Heart left ventricle (tissue), 16 donors: ENCODE data around the gene THAP9. TPM values are rescaled to one million over a fixed set of nuclear protein-coding genes. Genes with fewer than 3 reads are reported as not detected.

ENCODE experiments used
- ATAC-seq, 4 donors: fragments of 200-7000 bp; cut with Tn5 transposase; one replicate each; pipeline ENCODE4 v1.9.1; 2020 to 2022; ENCODE audit warnings: moderate library complexity in 4 of 4, mild to moderate bottlenecking in 3 of 4, moderate number of reproducible peaks in 1 of 4
- DNase-seq, 5 donors: peaks; one replicate each; pipeline ENCODE4 v3.0.0-alpha.2; 2020
- H3K27ac ChIP-seq, 12 donors: fragments of 200-600 bp; sonication (generic) in 4 of 12; one replicate each; pipeline versions ENCODE4 v1.5.0 to v1.8.0; 2016 to 2022; ENCODE audit warnings: mild to moderate bottlenecking in 2 of 12
- H3K27me3 ChIP-seq, 9 donors: fragments of 200-600 bp; sonication (generic) in 2 of 9; one replicate each; pipeline versions ENCODE4 v1.5.1 to v1.8.0; 2016 to 2022; ENCODE audit warnings: mild to moderate bottlenecking in 3 of 9
- H3K36me3 ChIP-seq, 9 donors: fragments of 200-600 bp; sonication (generic) in 2 of 9; one replicate each; pipeline versions ENCODE4 v1.5.0 to v1.8.0; 2018 to 2022; ENCODE audit warnings: mild to moderate bottlenecking in 2 of 9
- H3K4me1 ChIP-seq, 12 donors: fragments of 200-600 bp; sonication (generic) in 4 of 12; one replicate each; pipeline versions ENCODE4 v1.5.0 to v1.8.0; 2016 to 2022; ENCODE audit warnings: mild to moderate bottlenecking in 3 of 12
- H3K4me3 ChIP-seq, 12 donors: fragments of 200-600 bp; sonication (generic) in 4 of 12; one replicate each; pipeline versions ENCODE4 v1.5.0 to v1.8.0; 2017 to 2022; ENCODE audit warnings: mild to moderate bottlenecking in 9 of 12, moderate library complexity in 4 of 12
- H3K9me3 ChIP-seq, 12 donors: fragments of 200-600 bp; sonication (generic) in 4 of 12; one replicate each; pipeline versions ENCODE4 v1.5.0 to v1.8.0; 2016 to 2022; ENCODE audit warnings: mild to moderate bottlenecking in 1 of 12
- CTCF ChIP-seq, 12 donors: fragments of 200-600 bp; sonication (generic) in 4 of 12; IDR thresholded peaks; one replicate each; pipeline versions ENCODE4 v1.5.0 to v1.8.0; 2018 to 2022; ENCODE audit warnings: antibody characterized with exemption in 12 of 12, mild to moderate bottlenecking in 5 of 12
- POLR2A ChIP-seq, 2 donors: fragments of 450-650 bp; IDR thresholded peaks; one replicate each; pipeline ENCODE4 v1.6.1; 2017; ENCODE audit warnings: antibody characterized with exemption in 2 of 2, mild to moderate bottlenecking in 2 of 2, moderate library complexity in 2 of 2
- WGBS, 4 donors: extraction: QIAGEN DNeasy Blood & Tissue Kit in 2 of 4; methylation state at CpG; one replicate each; pipeline versions ENCODE4 v1.1.5 to v1.1.7; 2013 to 2018; 5-methylcytosine and 5-hydroxymethylcytosine counted together
- intact Hi-C, 10 donors: fragments of 100-400 bp; cut with DNase I; formaldehyde crosslinking; loops; one replicate each; pipeline versions ENCODE4 v1.11.1 to v1.14.2; 2022
- polyA plus RNA-seq, 2 donors: library from polyadenylated mRNA; stranded (reverse); fragments of 200-250 nt; gene quantifications; one replicate each; pipeline ENCODE4 v1.2.3, GENCODE V29; 2013
- total RNA-seq, 9 donors: library from RNA; depleted of rRNA in 2 of 9; stranded (reverse); fragments of >200 nt in 2 of 9; fragmentation: NEBNext Ultra II Directional in 3 of 9; extraction: Animal tissue kit (Norgen Biotek cat#: 25700) in 3 of 9; gene quantifications; one replicate each; pipeline versions ENCODE4 v1.1.0 to v1.2.4, GENCODE V29; 2016 to 2023
- donor health status: ischemic (EF 13 %, LVEDD 7.1; RV severe dilation, severe dysfunction).
- donor health status: healthy with polysubstance abuse.
- donor health status: DM: no; HTN: yes; CAD: no.
- donor health status: DM: no; HTN: no; CAD: no.
- donor health status: ischemic (EF 25% LVEDD 6.9; RV normal size, moderate dysfunction).
- donor health status: ischemic (EF 25% LVEDD 5.7; RV mildly dilated, moderate dysfunction).
- donor health status: healthy.
- donor health status: DM: yes; HTN: yes; CAD: no.
- donor health status: ischemic (EF 35%, LVEDD 5.7; RV mildly dilated, moderate dysfunction).
- donor health status: nonischemic (EF 11% LVEDD 7.7; RV severe dilation, severe dysfunction).
- donor health status: DM: yes; HTN: yes; CAD: no.
- donor health status: PGD.
- donor health status: ischemic (EF 29% LVEDD 5.4; RV normal size, mild dysfunction).
- donor health status: nonischemic (EF 23%, LVEDD 6.1; RV moderate dilation, normal function).

THAP9 gene
- total and polyA plus RNA-seq, 11 donors: 2.9 to 7.7 (median 5.0) TPM

GRCh38 chr4:82918091-82918490 lies 17.6 kb downstream of the THAP9 start:
- no peak overlapping the region for H3K4me3 ChIP-seq
- intact Hi-C loops: no loop called here
- H3K4me1 ChIP-seq: no peaks in the 10 kb centered on the region
- TF ChIP-seq POLR2A (IDR thresholded peaks at IDR 0.05): no peak
- no peak for TF ChIP-seq CTCF (IDR thresholded peaks at IDR 0.05)
- no peak overlapping the region for H3K27ac ChIP-seq
- H3K27me3 ChIP-seq: no peaks in the 10 kb centered on the region
- no peak for DNase-seq
- 90 to 93% (median 92%) methylated on average over 7 of the region's 7 CpGs for WGBS, 4 donors
- peaks cover 0 to 47% (median 13%) of the 10 kb centered on the region in 9 donors for H3K36me3 ChIP-seq
- no peak for ATAC-seq
- no peaks in the 10 kb centered on the region for H3K9me3 ChIP-seq

- 79 to 81% (median 80%) methylated on average over 2 of the region's 2 CpGs for WGBS, 4 donors
- Histone ChIP-seq H3K27me3 (no peaks in the 10 kb centered on the region), H3K9me3 (no peaks in the 10 kb centered on the region), H3K4me1 (no peaks in the 10 kb centered on the region), H3K36me3 (peaks cover 0 to 40% (median 13%) of the 10 kb centered on the region in 9 donors), H3K4me3 (no peak overlapping the region), H3K27ac (no peak overlapping the region)
- intact Hi-C loops: no loop called here
- no peak for ATAC-seq
- no peak for TF ChIP-seq CTCF (IDR thresholded peaks at IDR 0.05)
- no peak for TF ChIP-seq POLR2A (IDR thresholded peaks at IDR 0.05)
- DNase-seq: no peak
Observed at GRCh38 chr4:82919386-82919785, 18.9 kb downstream of the THAP9 start.

GRCh38 chr4:82921795-82922194 lies 21.3 kb downstream of the THAP9 start:
- DNase-seq (no peak), ATAC-seq (no peak)
- no peaks in the 10 kb centered on the region for H3K4me1 ChIP-seq
- H3K27me3 ChIP-seq: no peaks in the 10 kb centered on the region
- H3K36me3 ChIP-seq: peaks cover 0 to 40% (median 13%) of the 10 kb centered on the region in 9 donors
- no peak for TF ChIP-seq CTCF (IDR thresholded peaks at IDR 0.05)
- TF ChIP-seq POLR2A (IDR thresholded peaks at IDR 0.05): no peak
- H3K27ac ChIP-seq: no peak overlapping the region
- H3K4me3 ChIP-seq: no peak overlapping the region
- intact Hi-C loops: loop anchor here in 1 of 10 donors (10.0 kb wide), 1 partner anchor 637 kb away; no protein-coding TSS in a partner anchor
- no peaks in the 10 kb centered on the region for H3K9me3 ChIP-seq

- DNase-seq (no peak), ATAC-seq (no peak)
- Histone ChIP-seq H3K4me3 (no peak overlapping the region), H3K27ac (no peak overlapping the region), H3K36me3 (peaks cover 0 to 73% (median 49%) of the 10 kb centered on the region in 9 donors), H3K4me1 (no peaks in the 10 kb centered on the region), H3K27me3 (no peaks in the 10 kb centered on the region), H3K9me3 (no peaks in the 10 kb centered on the region)
- intact Hi-C loops: no loop called here
- 70 to 83% (median 76%) methylated on average over 5 of the region's 5 CpGs for WGBS, 4 donors
- TF ChIP-seq POLR2A (IDR thresholded peaks at IDR 0.05) (no peak), CTCF (IDR thresholded peaks at IDR 0.05) (no peak)
Observed at GRCh38 chr4:82930848-82931755, 30.6 kb downstream of the THAP9 start.
